Measurements from ENCODE around the gene CRYBG1. TPM values are rescaled to one million over a fixed set of nuclear protein-coding genes. Genes with fewer than 3 reads are reported as not detected.

The CRYBG1 gene
- total and polyA plus RNA-seq, 2 of the 4 experiments (the other 2 are of a cell fraction): 0.38 to 1.1 TPM

- no peak overlapping the region for H3K56ac ChIP-seq (ENCODE audit: extremely low read depth, insufficient read depth, low read length)
- no peak overlapping the region for H3K9ac ChIP-seq (ENCODE audit: low read depth, low read length)
- H2AK5ac ChIP-seq (ENCODE audit: low read depth, low read length): no peak overlapping the region
- DNase-seq (no peak), ATAC-seq (ENCODE audit: low read depth) (no peak)
- H3K4me1 ChIP-seq (ENCODE audit: control insufficient read depth, insufficient read depth, low read length): no peaks in the 10 kb centered on the region
- no peaks in the 10 kb centered on the region for H3K79me1 ChIP-seq (ENCODE audit: low read depth in 1 of 2, low read length in 2 of 2)
- H3K4me3 ChIP-seq (ENCODE audit: insufficient read depth, low read depth, low read length): no peak overlapping the region
- no peak overlapping the region for H3K18ac ChIP-seq (ENCODE audit: low read depth, low read length)
- no peak overlapping the region for H3K14ac ChIP-seq (replicated peaks; ENCODE audit: low read depth, low read length)
- H2BK5ac ChIP-seq (ENCODE audit: low read depth, low read length, poor library complexity, severe bottlenecking): no peak overlapping the region
- 20 to 100% methylated on average over 1 of the region's 7 CpGs for WGBS, 2 experiments (ENCODE audit: extremely low coverage in 2 of 2, insufficient read length in 1 of 2)
- H4K8ac ChIP-seq (ENCODE audit: low read depth in 2 of 2, low read length in 2 of 2): no peak overlapping the region
- no peaks in the 10 kb centered on the region for H3K36me3 ChIP-seq (ENCODE audit: control insufficient read depth, insufficient read depth, low read length)
- H3K9me3 ChIP-seq (ENCODE audit: control insufficient read depth, insufficient read depth, low read length): no peaks in the 10 kb centered on the region
- no peak overlapping the region for H4K5ac ChIP-seq (ENCODE audit: low read depth, low read length)
- H4K91ac ChIP-seq (ENCODE audit: insufficient read depth, low read depth, low read length): no peak overlapping the region
- H2BK120ac ChIP-seq (ENCODE audit: low read depth, low read length): no peak overlapping the region
- H3K23ac ChIP-seq (ENCODE audit: low read depth, low read length): no peak overlapping the region
- ChIA-PET CTCF (interaction anchor here (0.6 to 1.4 kb wide), 2 partner anchors 14 to 109 kb away, joined by 4 read pairs; no protein-coding TSS in a partner anchor), POLR2A (ENCODE audit: unreplicated experiment) (no interaction called here)
- in situ Hi-C loops (cut with MboI; ENCODE audit: low sequenced_read_pairs): loop anchor here (10.0 kb wide), 1 partner anchor 46 kb away; no protein-coding TSS in a partner anchor
- no peaks in the 10 kb centered on the region for H4K20me1 ChIP-seq (ENCODE audit: insufficient read depth, low read length)
- no peak overlapping the region for H2AK9ac ChIP-seq (replicated peaks; ENCODE audit: low read depth, low read length, poor library complexity)
- H3K27ac ChIP-seq (ENCODE audit: insufficient read depth, low read length): no peak overlapping the region
- no peak overlapping the region for H2BK20ac ChIP-seq (ENCODE audit: low read depth, low read length)
- peak overlapping the region; percentile 63 for H2AFZ ChIP-seq (replicated peaks; ENCODE audit: low read length, poor library complexity)
- no peak overlapping the region for H2BK15ac ChIP-seq (ENCODE audit: low read depth, low read length)
- dilution Hi-C loops (cut with HindIII; ENCODE audit: low sequenced_read_pairs, unreplicated experiment): loop anchor here (25.0 kb wide), 1 partner anchor 504 kb away; the partner anchor contains the start of gene CD24
- peaks cover 30% of the 10 kb centered on the region for H3K27me3 ChIP-seq (ENCODE audit: control insufficient read depth, insufficient read depth, low read length)
- intact Hi-C loops (cut with micrococcal nuclease): no loop called here
- BruUV-seq (replicated peaks): no TSS peak
- H3K4me2 ChIP-seq (ENCODE audit: low read depth, low read length): no peak overlapping the region
- no peak overlapping the region for H3K4ac ChIP-seq (ENCODE audit: low read depth, low read length)
- peaks cover 2% of the 10 kb centered on the region; the same call in 1 of the 2 replicates for H3K9me1 ChIP-seq (ENCODE audit: insufficient read depth, low read length)
- TF ChIP-seq ELK1 (IDR thresholded peaks at IDR 0.05; ENCODE audit: borderline replicate concordance, low read depth, low read length): no peak
- TF ChIP-seq CEBPB (IDR thresholded peaks at IDR 0.05; ENCODE audit: low read depth, low read length): no peak
- no peak for TF ChIP-seq FOS (IDR thresholded peaks at IDR 0.05; ENCODE audit: low read depth, low read length)
- no peak for TF ChIP-seq USF2 (IDR thresholded peaks at IDR 0.05; ENCODE audit: low read depth, low read length)
- no peak for TF ChIP-seq MAFK (IDR thresholded peaks at IDR 0.05; ENCODE audit: low read depth, low read length)
- no peak for TF ChIP-seq MAZ (IDR thresholded peaks at IDR 0.05; ENCODE audit: borderline replicate concordance, low read depth, low read length)
- no peak for TF ChIP-seq CHD1 (IDR thresholded peaks at IDR 0.05; ENCODE audit: low read depth, low read length)
- TF ChIP-seq RAD21 (IDR thresholded peaks at IDR 0.05; ENCODE audit: low read length): no peak
- TF ChIP-seq BHLHE40 (IDR thresholded peaks at IDR 0.05; ENCODE audit: low read depth, low read length): no peak
- TF ChIP-seq RFX5 (IDR thresholded peaks at IDR 0.05; ENCODE audit: low read depth, low read length): no peak
- TF ChIP-seq SMC3 (IDR thresholded peaks at IDR 0.05; ENCODE audit: low read depth, low read length): no peak
- no peak for TF ChIP-seq CTCF (conservative IDR thresholded peaks at IDR 0.05; ENCODE audit: low read depth, low read length)
- TF ChIP-seq RCOR1 (IDR thresholded peaks at IDR 0.05; ENCODE audit: insufficient replicate concordance, low read length): no peak
- TF ChIP-seq NFE2L2 (IDR thresholded peaks at IDR 0.05; ENCODE audit: low read depth, low read length): no peak
These were observed 97.8 kb downstream of the CRYBG1 start for GRCh38 chr6:106458021-106458986.

Measured in IMR-90 (cell line).